SK-N-SH (cell line): Measurements from ENCODE around the gene TULP4. TPM values are rescaled to one million over a fixed set of nuclear protein-coding genes. Genes with fewer than 3 reads are reported as not detected.

Experiments
- CTCF ChIA-PET: fragments of 300-600, 350-600 bp; formaldehyde crosslinking; extraction: SDS; loops from one replicate; lab custom pipeline; 2021; lab: Yijun Ruan, JAX
- POLR2A ChIA-PET: fragments of 350-600 bp; sonication (Branson Sonifier 250); formaldehyde crosslinking; extraction: SDS; loops from one replicate; lab custom pipeline; 2020; ENCODE audit warnings: antibody characterized with exemption, inconsistent platforms; lab: Yijun Ruan, JAX
- DNase-seq: peaks from one replicate; pipeline ENCODE4 v3.0.0; 2012
- H2AFZ ChIP-seq: fragments of 200-600 bp; sonication (generic); 2 replicates; pipeline ENCODE4 v1.8.1; 2016; ENCODE audit warnings: antibody characterized with exemption, mild to moderate bottlenecking, low read depth
- H3F3A ChIP-seq: fragments of 200-600 bp; sonication (generic); replicated peaks from 2 replicates; pipeline ENCODE3; 2016; ENCODE audit warnings: antibody characterized with exemption, mild to moderate bottlenecking; ENCODE audit not compliant: insufficient read depth
- H3K27ac ChIP-seq, 2 experiments: fragments of 200-500 bp in 1 of 2; fragments of 200-600 bp in 1 of 2; sonication (Bioruptor generic) in 1 of 2; sonication (generic), shearing (Covaris generic) in 1 of 2; 2 replicates each; pipeline versions ENCODE4 v1.5.1 to v1.6.1; 2014 to 2016; ENCODE audit warnings: low read depth in 2 of 2, inconsistent platforms in 1 of 2, low read length in 1 of 2, mild to moderate bottlenecking in 1 of 2, mixed read lengths in 1 of 2
- H3K27me3 ChIP-seq: fragments of 200-600 bp; sonication (generic), shearing (Covaris generic); 2 replicates; pipeline ENCODE4 v1.6.1; 2016; ENCODE audit warnings: mixed run types; ENCODE audit not compliant: insufficient read depth
- H3K36me3 ChIP-seq, 2 experiments: fragments of 200-500 bp in 1 of 2; fragments of 200-600 bp in 1 of 2; sonication (Bioruptor generic) in 1 of 2; sonication (generic) in 1 of 2; replicated peaks in 1 of 2; 2 replicates each; pipeline versions ENCODE3 to v1.5.1; 2014 to 2016; ENCODE audit warnings: low read length in 1 of 2, mild to moderate bottlenecking in 1 of 2; ENCODE audit not compliant: insufficient read depth in 2 of 2, control insufficient read depth in 1 of 2
- H3K4me1 ChIP-seq, 2 experiments: fragments of 200-500 bp in 1 of 2; fragments of 200-600 bp in 1 of 2; sonication (Bioruptor generic) in 1 of 2; sonication (generic), shearing (Covaris generic) in 1 of 2; 2 replicates each; pipeline versions ENCODE4 v1.5.1 to v1.6.1; 2014 to 2016; ENCODE audit warnings: low read depth in 1 of 2, low read length in 1 of 2, mixed run types in 1 of 2; ENCODE audit not compliant: insufficient read depth in 2 of 2, control insufficient read depth in 1 of 2
- H3K4me2 ChIP-seq: fragments of 200-600 bp; sonication (generic), shearing (Covaris generic); 2 replicates; pipeline ENCODE4 v1.6.1; 2017; ENCODE audit warnings: mixed run types
- H3K4me3 ChIP-seq, 2 experiments: fragments of 200-500 bp in 1 of 2; fragments of 200-600 bp in 1 of 2; sonication (Bioruptor generic) in 1 of 2; sonication (generic), shearing (Covaris generic) in 1 of 2; 2 replicates each; pipeline versions ENCODE4 v1.5.1 to v1.8.1; 2014 to 2016; ENCODE audit warnings: low read depth in 2 of 2, inconsistent platforms in 1 of 2, low read length in 1 of 2, mild to moderate bottlenecking in 1 of 2, mixed read lengths in 1 of 2, moderate library complexity in 1 of 2
- H3K79me2 ChIP-seq: fragments of 200-600 bp; sonication (generic); 2 replicates; pipeline ENCODE4 v1.8.1; 2017; ENCODE audit warnings: mild to moderate bottlenecking; ENCODE audit not compliant: insufficient read depth
- H3K9ac ChIP-seq: fragments of 200-600 bp; sonication (generic); 2 replicates; pipeline ENCODE4 v1.6.1; 2017; ENCODE audit warnings: mixed run types
- H3K9me2 ChIP-seq: fragments of 200-600 bp; sonication (generic); 2 replicates; pipeline ENCODE4 v1.6.1; 2017; ENCODE audit warnings: mixed run types
- H3K9me3 ChIP-seq: fragments of 200-600 bp; sonication (generic); 2 replicates; pipeline ENCODE4 v1.6.1; 2017; ENCODE audit warnings: mixed run types, mild to moderate bottlenecking, moderate library complexity
- H4K20me1 ChIP-seq: fragments of 200-600 bp; sonication (generic); 2 replicates; pipeline ENCODE4 v1.6.1; 2017; ENCODE audit warnings: mild to moderate bottlenecking, mixed run types; ENCODE audit not compliant: insufficient read depth
- CHD2 ChIP-seq: fragments of 150-350 bp; IDR thresholded peaks from 2 replicates; pipeline ENCODE4 v1.6.1; 2018; ENCODE audit warnings: low read length; ENCODE audit not compliant: partially characterized antibody
- ELF1 ChIP-seq: IDR thresholded peaks from 2 replicates; pipeline ENCODE4 v1.4.0; 2012
- EP300 ChIP-seq, 2 experiments: IDR thresholded peaks; 2 replicates each; pipeline versions ENCODE4 v1.4.0 to v1.6.1; 2012; ENCODE audit warnings: borderline replicate concordance in 1 of 2, low read depth in 1 of 2, low read length in 1 of 2
- FOXJ3 ChIP-seq: sonication (generic); formaldehyde crosslinking; IDR thresholded peaks from 2 replicates; pipeline ENCODE4 v1.5.1; 2020; ENCODE audit warnings: mild to moderate bottlenecking, missing genetic modification reagents
- FOXM1 ChIP-seq: IDR thresholded peaks from 2 replicates; pipeline ENCODE4 v1.4.0; 2012; ENCODE audit warnings: low read depth, mild to moderate bottlenecking
- GATA2 ChIP-seq: sonication (generic); formaldehyde crosslinking; IDR thresholded peaks from 2 replicates; pipeline ENCODE4 v1.5.0; 2020; ENCODE audit warnings: mild to moderate bottlenecking, missing genetic modification reagents
- NFIC ChIP-seq: IDR thresholded peaks from 2 replicates; pipeline ENCODE4 v1.4.0; 2012; ENCODE audit warnings: borderline replicate concordance
- NRF1 ChIP-seq: IDR thresholded peaks from 2 replicates; pipeline ENCODE4 v1.6.1; 2012; ENCODE audit warnings: low read depth, mild to moderate bottlenecking, low read length
- POLR2AphosphoS5 ChIP-seq: IDR thresholded peaks from 2 replicates; pipeline ENCODE4 v1.6.1; 2012; ENCODE audit warnings: low read depth, low read length
- RAD21 ChIP-seq: IDR thresholded peaks from 2 replicates; pipeline ENCODE4 v1.6.1; 2012; ENCODE audit warnings: mild to moderate bottlenecking, low read length
- RCOR1 ChIP-seq: fragments of 150-350 bp; IDR thresholded peaks from 2 replicates; pipeline ENCODE4 v1.6.1; 2017; ENCODE audit warnings: antibody characterized with exemption, low read length
- SIN3A ChIP-seq: IDR thresholded peaks from 2 replicates; pipeline ENCODE4 v1.6.1; 2012; ENCODE audit warnings: low read depth, mild to moderate bottlenecking, low read length, moderate library complexity, borderline replicate concordance
- SMC3 ChIP-seq: IDR thresholded peaks from 2 replicates; pipeline ENCODE4 v1.6.1; 2012; ENCODE audit warnings: low read depth, low read length, improper control_type of control experiment
- TEAD4 ChIP-seq: IDR thresholded peaks from 2 replicates; pipeline ENCODE4 v1.4.0; 2012; ENCODE audit warnings: mild to moderate bottlenecking, borderline replicate concordance; ENCODE audit not compliant: insufficient read depth
- YY1 ChIP-seq: IDR thresholded peaks from 2 replicates; pipeline ENCODE4 v1.4.0; 2012; ENCODE audit warnings: low read depth, mild to moderate bottlenecking
- WGBS: methylation state at CpG from one replicate; pipeline ENCODE4 v1.1.6; 2017; ENCODE audit warnings: low lambda C conversion rate; 5-methylcytosine and 5-hydroxymethylcytosine counted together
- polyA plus RNA-seq, 3 experiments: library from polyadenylated mRNA; depleted of rRNA; stranded (reverse); fragments of >200 nt; gene quantifications; 2 replicates each; pipeline ENCODE4 v1.2.3, GENCODE V29; 2012
- TF ChIP-seq, protein P1 (sequence below): IDR thresholded peaks from 2 replicates; pipeline ENCODE4 v1.4.0; 2012; ENCODE audit warnings: low read depth, borderline replicate concordance
- TF ChIP-seq, protein P2 (sequence below): fragments of 150-350 bp; IDR thresholded peaks from 2 replicates; pipeline ENCODE4 v1.6.1; 2017; ENCODE audit warnings: antibody characterized with exemption, low read length, low read depth, borderline replicate concordance
- TF ChIP-seq, protein P3 (sequence below): IDR thresholded peaks from 2 replicates; pipeline ENCODE4 v1.6.1; 2012; ENCODE audit warnings: mild to moderate bottlenecking, low read depth, low read length, moderate library complexity
- TF ChIP-seq, protein P4 (sequence below): IDR thresholded peaks from 2 replicates; pipeline ENCODE4 v1.4.0; 2012; ENCODE audit warnings: low read depth, borderline replicate concordance
- TF ChIP-seq, protein P5 (sequence below): fragments of 150-350 bp; IDR thresholded peaks from 2 replicates; pipeline ENCODE4 v1.6.1; 2016; ENCODE audit warnings: mild to moderate bottlenecking, low read depth, low read length
- TF ChIP-seq, protein P6 (sequence below): IDR thresholded peaks from 2 replicates; pipeline ENCODE4; 2012
- TF ChIP-seq, protein P7 (sequence below): IDR thresholded peaks from 2 replicates; pipeline ENCODE4 v1.4.0; 2012; ENCODE audit warnings: low read depth

TULP4 gene
- polyA plus RNA-seq, 1 of the 3 experiments (the other 2 are of a cell fraction) = 5.9 TPM

DNA sequence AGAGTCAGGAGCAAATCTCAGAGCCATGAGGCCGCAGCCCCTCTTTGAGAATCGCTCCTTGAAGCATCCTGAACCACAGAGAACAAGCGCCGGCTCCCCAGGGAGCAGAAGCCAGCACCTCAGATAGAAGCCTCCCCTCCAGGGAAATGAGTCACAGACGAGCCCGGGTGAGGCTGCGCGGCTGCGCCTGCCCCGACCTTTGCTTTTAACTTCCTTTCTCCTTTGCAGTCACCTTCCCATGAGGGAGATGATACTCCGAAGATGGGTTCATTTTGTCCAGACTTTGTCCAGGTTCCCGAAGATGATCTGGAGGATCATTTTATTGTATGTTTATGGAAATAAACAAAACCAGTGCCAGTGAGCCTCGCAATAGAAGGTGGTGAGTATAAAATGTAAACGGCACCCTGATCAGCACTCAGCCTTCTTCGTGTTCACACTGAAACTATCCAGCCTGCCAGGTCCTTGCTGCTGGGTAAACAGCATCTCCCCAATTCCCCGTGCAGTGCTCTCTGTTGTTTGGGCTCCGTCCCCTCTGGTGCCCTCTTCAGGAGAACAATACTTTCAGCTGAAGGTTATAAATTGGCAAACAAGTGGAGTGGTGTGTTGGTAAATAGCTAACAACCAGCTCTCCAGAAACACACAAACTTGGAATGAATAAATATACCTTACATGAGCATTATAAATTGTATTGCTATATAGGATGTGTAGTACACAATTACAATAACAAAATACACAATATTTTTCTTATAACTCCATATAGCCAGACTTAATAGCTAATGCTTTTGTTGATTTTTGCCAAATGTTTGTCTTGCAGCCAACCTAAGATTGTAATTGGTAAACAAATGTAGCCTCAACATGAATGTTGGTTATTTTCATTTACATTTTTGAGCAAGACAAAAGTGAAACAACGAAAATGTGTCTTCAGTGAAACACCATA lies 206.2 kb downstream of the TULP4 start:
- Histone ChIP-seq H3K9me2 (no peaks in the 10 kb centered on the region), H3K4me2 (peak overlapping the region; percentile 83), H3K79me2 (no peaks in the 10 kb centered on the region), H3K4me1 (peaks cover 5 to 12% of the 10 kb centered on the region in 2 experiments; a peak in 3 of 4 replicates), H3F3A (peaks cover 14% of the 10 kb centered on the region), H3K27me3 (no peaks in the 10 kb centered on the region), H3K36me3 (no peaks in the 10 kb centered on the region), H4K20me1 (no peaks in the 10 kb centered on the region), H3K27ac (peak overlapping the region; percentile 58 to 72), H2AFZ (peak overlapping the region; percentile 91), H3K9me3 (no peaks in the 10 kb centered on the region), H3K9ac (peak overlapping the region; percentile 55), H3K4me3 (peak overlapping the region; percentile 38 to 67)
- WGBS = 5% methylated on average over 18 of the region's 18 CpGs
- peak; percentile 83 for DNase-seq
- ChIA-PET POLR2A (no interaction called here), CTCF (interaction anchor here (0.6 to 3.7 kb wide), 25 partner anchors 9 to 305 kb away, joined by 3 to 33 read pairs (median 4); partner anchors contain the start of gene TMEM181)
- no peak for TF ChIP-seq NFIC
- TF ChIP-seq, protein P1, sequence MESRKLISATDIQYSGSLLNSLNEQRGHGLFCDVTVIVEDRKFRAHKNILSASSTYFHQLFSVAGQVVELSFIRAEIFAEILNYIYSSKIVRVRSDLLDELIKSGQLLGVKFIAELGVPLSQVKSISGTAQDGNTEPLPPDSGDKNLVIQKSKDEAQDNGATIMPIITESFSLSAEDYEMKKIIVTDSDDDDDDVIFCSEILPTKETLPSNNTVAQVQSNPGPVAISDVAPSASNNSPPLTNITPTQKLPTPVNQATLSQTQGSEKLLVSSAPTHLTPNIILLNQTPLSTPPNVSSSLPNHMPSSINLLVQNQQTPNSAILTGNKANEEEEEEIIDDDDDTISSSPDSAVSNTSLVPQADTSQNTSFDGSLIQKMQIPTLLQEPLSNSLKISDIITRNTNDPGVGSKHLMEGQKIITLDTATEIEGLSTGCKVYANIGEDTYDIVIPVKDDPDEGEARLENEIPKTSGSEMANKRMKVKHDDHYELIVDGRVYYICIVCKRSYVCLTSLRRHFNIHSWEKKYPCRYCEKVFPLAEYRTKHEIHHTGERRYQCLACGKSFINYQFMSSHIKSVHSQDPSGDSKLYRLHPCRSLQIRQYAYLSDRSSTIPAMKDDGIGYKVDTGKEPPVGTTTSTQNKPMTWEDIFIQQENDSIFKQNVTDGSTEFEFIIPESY = no peak
- peak; percentile 78 for TF ChIP-seq SMC3
- TF ChIP-seq, protein P2, sequence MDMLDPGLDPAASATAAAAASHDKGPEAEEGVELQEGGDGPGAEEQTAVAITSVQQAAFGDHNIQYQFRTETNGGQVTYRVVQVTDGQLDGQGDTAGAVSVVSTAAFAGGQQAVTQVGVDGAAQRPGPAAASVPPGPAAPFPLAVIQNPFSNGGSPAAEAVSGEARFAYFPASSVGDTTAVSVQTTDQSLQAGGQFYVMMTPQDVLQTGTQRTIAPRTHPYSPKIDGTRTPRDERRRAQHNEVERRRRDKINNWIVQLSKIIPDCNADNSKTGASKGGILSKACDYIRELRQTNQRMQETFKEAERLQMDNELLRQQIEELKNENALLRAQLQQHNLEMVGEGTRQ = no peak
- no peak for TF ChIP-seq FOXM1
- no peak for TF ChIP-seq YY1
- no peak for TF ChIP-seq RCOR1
- no peak for TF ChIP-seq TEAD4
- TF ChIP-seq, protein P3, sequence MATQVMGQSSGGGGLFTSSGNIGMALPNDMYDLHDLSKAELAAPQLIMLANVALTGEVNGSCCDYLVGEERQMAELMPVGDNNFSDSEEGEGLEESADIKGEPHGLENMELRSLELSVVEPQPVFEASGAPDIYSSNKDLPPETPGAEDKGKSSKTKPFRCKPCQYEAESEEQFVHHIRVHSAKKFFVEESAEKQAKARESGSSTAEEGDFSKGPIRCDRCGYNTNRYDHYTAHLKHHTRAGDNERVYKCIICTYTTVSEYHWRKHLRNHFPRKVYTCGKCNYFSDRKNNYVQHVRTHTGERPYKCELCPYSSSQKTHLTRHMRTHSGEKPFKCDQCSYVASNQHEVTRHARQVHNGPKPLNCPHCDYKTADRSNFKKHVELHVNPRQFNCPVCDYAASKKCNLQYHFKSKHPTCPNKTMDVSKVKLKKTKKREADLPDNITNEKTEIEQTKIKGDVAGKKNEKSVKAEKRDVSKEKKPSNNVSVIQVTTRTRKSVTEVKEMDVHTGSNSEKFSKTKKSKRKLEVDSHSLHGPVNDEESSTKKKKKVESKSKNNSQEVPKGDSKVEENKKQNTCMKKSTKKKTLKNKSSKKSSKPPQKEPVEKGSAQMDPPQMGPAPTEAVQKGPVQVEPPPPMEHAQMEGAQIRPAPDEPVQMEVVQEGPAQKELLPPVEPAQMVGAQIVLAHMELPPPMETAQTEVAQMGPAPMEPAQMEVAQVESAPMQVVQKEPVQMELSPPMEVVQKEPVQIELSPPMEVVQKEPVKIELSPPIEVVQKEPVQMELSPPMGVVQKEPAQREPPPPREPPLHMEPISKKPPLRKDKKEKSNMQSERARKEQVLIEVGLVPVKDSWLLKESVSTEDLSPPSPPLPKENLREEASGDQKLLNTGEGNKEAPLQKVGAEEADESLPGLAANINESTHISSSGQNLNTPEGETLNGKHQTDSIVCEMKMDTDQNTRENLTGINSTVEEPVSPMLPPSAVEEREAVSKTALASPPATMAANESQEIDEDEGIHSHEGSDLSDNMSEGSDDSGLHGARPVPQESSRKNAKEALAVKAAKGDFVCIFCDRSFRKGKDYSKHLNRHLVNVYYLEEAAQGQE = no peak
- TF ChIP-seq ELF1 = no peak
- no peak; the same call in 1 of the 2 replicates for TF ChIP-seq SIN3A
- TF ChIP-seq, protein P4, sequence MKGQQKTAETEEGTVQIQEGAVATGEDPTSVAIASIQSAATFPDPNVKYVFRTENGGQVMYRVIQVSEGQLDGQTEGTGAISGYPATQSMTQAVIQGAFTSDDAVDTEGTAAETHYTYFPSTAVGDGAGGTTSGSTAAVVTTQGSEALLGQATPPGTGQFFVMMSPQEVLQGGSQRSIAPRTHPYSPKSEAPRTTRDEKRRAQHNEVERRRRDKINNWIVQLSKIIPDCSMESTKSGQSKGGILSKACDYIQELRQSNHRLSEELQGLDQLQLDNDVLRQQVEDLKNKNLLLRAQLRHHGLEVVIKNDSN = no peak
- TF ChIP-seq POLR2AphosphoS5 = peak; percentile 12; the same call in 1 of the 2 replicates
- TF ChIP-seq FOXJ3 (CRISPR knock-in tag) = no peak
- TF ChIP-seq, protein P5, sequence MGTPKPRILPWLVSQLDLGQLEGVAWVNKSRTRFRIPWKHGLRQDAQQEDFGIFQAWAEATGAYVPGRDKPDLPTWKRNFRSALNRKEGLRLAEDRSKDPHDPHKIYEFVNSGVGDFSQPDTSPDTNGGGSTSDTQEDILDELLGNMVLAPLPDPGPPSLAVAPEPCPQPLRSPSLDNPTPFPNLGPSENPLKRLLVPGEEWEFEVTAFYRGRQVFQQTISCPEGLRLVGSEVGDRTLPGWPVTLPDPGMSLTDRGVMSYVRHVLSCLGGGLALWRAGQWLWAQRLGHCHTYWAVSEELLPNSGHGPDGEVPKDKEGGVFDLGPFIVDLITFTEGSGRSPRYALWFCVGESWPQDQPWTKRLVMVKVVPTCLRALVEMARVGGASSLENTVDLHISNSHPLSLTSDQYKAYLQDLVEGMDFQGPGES = no peak
- TF ChIP-seq, protein P6, sequence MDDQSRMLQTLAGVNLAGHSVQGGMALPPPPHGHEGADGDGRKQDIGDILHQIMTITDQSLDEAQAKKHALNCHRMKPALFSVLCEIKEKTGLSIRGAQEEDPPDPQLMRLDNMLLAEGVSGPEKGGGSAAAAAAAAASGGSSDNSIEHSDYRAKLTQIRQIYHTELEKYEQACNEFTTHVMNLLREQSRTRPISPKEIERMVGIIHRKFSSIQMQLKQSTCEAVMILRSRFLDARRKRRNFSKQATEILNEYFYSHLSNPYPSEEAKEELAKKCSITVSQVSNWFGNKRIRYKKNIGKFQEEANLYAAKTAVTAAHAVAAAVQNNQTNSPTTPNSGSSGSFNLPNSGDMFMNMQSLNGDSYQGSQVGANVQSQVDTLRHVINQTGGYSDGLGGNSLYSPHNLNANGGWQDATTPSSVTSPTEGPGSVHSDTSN = no peak
- TF ChIP-seq CHD2 = no peak
- no peak for TF ChIP-seq GATA2
- TF ChIP-seq EP300 (IDR thresholded peaks at IDR 0.05; ENCODE audit: borderline replicate concordance in 1 of 2, low read depth in 1 of 2, low read length in 1 of 2) = no peak
- TF ChIP-seq NRF1 = peak; percentile 62
- TF ChIP-seq, protein P7, sequence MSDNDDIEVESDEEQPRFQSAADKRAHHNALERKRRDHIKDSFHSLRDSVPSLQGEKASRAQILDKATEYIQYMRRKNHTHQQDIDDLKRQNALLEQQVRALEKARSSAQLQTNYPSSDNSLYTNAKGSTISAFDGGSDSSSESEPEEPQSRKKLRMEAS = 0 out of 2 replicates have a peak, but pooled peaks have one; percentile 61
- peak; percentile 74 for TF ChIP-seq RAD21
